Fibroblast of pulmonary artery (primary cell): ENCODE measurements around the gene CACNG4.

Experiments
- DNase-seq: peaks from one replicate; pipeline ENCODE4 v3.0.0-alpha.2; 2010; ENCODE audit warnings: low read depth
- H3K4me3 ChIP-seq: replicated peaks from 2 replicates; pipeline ENCODE4 v1.5.1; 2011; ENCODE audit warnings: low read depth, mild to moderate bottlenecking, control low read depth, low read length, moderate library complexity
- TF ChIP-seq, protein P1 (sequence below): IDR thresholded peaks from 2 replicates; pipeline ENCODE4 v1.5.1; 2011; ENCODE audit warnings: mild to moderate bottlenecking, control low read depth, low read length, inconsistent platforms; ENCODE audit errors: missing control alignments

Gene CACNG4

DNA sequence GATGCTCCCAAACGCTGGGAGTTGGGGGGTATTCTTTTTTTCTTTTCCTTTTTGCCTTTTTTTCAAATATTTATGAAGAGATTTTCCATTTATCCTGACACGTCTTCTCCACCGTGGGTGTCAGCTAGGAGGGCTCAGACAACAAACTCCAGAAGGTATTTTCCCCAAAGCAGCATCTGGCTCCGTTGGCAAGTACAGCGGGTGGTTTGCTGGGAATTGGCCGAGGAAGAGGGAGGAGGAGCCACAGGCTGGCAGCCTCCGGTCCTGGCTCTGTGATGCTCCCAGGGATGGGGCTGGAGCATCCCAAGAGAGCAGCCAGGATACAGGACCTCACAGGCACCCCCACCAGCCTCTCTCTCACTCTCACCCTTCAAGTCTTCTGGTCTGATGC lies 10.9 kb upstream of the CACNG4 start:
- no peak overlapping the region for H3K4me3 ChIP-seq
- TF ChIP-seq, protein P1, sequence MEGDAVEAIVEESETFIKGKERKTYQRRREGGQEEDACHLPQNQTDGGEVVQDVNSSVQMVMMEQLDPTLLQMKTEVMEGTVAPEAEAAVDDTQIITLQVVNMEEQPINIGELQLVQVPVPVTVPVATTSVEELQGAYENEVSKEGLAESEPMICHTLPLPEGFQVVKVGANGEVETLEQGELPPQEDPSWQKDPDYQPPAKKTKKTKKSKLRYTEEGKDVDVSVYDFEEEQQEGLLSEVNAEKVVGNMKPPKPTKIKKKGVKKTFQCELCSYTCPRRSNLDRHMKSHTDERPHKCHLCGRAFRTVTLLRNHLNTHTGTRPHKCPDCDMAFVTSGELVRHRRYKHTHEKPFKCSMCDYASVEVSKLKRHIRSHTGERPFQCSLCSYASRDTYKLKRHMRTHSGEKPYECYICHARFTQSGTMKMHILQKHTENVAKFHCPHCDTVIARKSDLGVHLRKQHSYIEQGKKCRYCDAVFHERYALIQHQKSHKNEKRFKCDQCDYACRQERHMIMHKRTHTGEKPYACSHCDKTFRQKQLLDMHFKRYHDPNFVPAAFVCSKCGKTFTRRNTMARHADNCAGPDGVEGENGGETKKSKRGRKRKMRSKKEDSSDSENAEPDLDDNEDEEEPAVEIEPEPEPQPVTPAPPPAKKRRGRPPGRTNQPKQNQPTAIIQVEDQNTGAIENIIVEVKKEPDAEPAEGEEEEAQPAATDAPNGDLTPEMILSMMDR = no peak
- DNase-seq = no peak

DNA sequence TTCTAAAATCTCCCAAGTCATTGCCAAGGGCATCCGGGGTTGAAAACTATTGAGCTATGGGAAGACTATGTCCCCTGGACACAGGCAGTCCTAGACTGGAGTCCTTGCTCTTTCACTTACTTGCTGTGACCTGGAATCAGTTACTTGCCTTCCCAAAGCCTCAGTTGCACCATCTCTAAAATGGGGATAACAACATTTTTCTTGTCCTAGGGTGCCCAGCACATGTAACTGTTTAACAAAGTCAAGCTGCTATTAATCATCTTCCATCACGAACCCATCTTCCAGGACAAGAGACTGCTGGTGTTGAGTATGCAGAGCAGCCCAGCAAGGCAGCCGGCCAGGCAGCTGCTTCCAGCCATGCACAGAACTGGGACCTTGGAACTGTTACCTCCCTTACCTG lies 9.9 kb upstream of the CACNG4 start:
- TF ChIP-seq, protein P1 = no peak
- no peak overlapping the region for H3K4me3 ChIP-seq

DNA sequence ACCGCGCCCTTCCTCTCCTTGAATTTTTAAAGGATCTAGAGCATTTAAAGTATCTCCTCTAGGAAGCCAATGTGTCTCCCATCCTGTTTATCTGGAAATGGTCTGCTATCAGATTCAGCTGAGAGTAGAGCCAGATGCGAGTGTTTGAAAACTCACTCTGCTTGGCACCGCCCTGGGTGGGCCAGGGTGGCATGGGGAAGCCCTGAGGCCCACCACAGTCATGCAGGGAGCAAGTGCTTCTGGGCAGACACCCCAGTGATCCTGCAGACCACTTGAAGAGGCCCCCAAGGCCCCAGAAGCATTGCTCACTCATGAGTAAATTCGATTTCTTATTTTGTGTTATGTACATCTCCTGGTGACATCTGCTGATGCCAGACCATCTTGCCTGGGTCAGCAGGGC lies 8.7 kb upstream of the CACNG4 start:
- no peak for DNase-seq
- no peak overlapping the region for H3K4me3 ChIP-seq
- TF ChIP-seq, protein P1 = no peak

More for the DNA sequence above, 9.9 kb upstream of the CACNG4 start:
- DNase-seq = no peak

DNA sequence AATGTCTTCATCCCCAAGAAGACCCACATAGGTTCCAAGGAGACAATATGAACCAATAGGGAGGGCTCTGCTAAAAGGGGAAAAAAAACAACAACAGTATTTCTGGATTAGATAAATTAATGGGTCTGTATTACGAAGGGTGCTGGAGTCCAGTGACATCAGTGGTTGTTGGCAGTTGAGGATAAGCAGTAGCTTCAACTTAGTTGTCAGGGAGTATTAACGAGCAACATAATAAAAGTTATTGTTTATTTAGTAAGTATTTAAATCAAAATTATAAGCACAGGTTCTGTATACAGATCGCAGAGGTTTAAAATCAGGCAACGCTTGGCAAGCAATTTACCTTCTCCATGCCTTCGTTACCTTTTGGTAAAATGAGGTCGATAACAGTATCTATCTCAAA lies 7.6 kb upstream of the CACNG4 start:
- DNase-seq = no peak
- H3K4me3 ChIP-seq = no peak overlapping the region
- TF ChIP-seq, protein P1 = no peak

DNA sequence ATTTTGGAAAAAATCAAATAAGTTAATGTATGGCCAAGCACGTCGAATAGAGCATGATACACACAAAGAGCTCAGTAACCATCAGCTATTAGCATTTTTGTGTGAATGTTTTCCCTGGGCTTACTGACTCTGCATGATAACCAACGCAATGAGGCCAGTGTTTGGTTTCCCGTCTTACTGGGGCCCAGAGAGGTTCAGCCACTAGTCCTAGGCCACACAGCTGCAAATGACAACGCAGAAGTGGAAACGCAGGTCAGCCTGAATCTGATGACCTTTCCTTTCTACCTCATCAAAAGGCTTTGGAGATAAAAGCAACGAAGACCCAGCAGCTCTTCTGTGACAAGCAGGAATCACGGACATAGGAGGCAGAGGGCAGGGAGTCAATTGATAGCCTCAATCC lies 7.2 kb upstream of the CACNG4 start:
- TF ChIP-seq, protein P1 = no peak
- no peak for DNase-seq
- H3K4me3 ChIP-seq = no peak overlapping the region

DNA sequence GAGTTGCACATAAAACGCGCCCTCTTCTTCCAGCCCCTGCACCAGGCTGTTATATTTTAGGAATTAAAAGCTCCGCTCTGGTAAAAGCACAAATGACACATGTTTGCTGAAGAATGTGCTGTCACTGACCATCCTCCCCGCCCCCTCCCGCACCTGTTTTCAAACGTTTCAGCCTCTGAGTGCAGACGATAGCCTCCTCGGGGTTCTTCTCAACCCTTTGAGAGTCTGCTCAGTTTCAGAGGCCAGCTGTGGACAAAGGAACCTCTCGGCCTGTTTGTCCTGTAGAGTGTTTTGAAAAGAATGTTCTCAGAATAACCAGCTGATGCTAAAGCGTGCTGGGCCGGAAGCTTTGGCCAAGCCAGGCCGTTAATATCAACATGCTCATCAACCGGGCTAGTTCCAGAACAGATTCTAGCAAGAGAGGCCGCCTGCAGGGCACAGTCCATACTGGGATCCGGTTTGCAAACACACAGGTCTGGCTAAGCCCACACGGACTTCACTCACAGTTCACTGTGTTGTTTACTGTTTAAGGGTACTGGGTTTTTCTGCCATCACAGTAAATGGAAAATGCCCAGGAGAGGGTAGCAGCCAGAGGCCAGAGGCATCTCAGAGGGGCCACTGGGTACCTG lies 6.4 kb upstream of the CACNG4 start:
- no peak for DNase-seq
- TF ChIP-seq, protein P1 = no peak
- H3K4me3 ChIP-seq = no peak overlapping the region
